ENCODE results near the gene PRKCB.
"Not testable (repeated sequence)": the region's sequence is repeated elsewhere in the genome, so short reads cannot be mapped to it uniquely, and the experiment has no call there.

Gene PRKCB

DNA sequence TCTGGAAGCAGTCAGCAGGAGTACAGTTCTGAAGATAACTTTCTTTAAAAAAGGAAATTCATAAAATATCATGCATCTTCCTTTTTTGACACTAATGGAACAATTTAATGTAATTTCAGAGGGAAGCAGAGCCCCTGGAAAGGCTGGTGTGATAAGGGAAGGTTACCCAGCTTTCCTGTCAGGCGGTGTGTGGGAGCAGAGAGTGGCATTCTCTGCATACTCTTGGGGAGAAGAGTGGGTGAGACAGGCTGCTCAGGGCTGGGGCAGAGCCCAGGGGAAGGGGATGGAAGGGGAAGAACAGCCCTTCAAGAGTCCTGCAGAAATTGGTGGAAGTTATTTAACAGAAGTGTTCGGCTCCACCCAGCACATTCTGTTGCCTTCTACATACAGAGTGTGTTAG is 84.7 kb downstream of the PRKCB start:
- H3K36me3 Mint-ChIP-seq (ENCODE audit: low read depth), result peaks cover 54% of the 10 kb centered on the region
- H3K27ac Mint-ChIP-seq, result peak overlapping the region; percentile 48
- DNase-seq, result no peak
- H3K4me3 Mint-ChIP-seq, result no peak overlapping the region
- H3K9me3 Mint-ChIP-seq, result peaks cover 10% of the 10 kb centered on the region
- no peaks in the 10 kb centered on the region for H3K27me3 Mint-ChIP-seq
- peaks cover 71% of the 10 kb centered on the region for H3K4me1 Mint-ChIP-seq (ENCODE audit: low read depth)

DNA sequence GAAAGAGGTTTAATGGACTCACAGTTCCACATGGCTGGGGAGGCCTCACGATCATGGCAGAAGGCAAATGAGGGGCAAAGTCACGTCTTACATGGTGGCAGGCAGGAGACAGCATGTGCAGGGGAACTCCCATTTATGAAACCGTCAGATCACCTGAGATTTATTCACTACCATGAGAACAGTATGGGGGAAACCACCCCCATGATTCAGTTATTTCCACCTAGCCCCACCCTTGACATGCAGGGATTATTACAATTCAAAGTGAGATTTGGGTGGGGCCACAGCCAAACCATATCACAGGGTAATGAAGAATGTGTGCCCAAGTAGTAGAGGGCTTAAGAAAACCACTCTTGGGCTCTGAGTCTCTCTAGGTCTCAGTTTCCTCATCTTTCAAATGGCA is 85.1 kb downstream of the PRKCB start:
- Mint-ChIP-seq H3K27me3 (no peaks in the 10 kb centered on the region), H3K4me3 (no peak overlapping the region), H3K36me3 (ENCODE audit: low read depth) (peaks cover 58% of the 10 kb centered on the region), H3K4me1 (ENCODE audit: low read depth) (peaks cover 74% of the 10 kb centered on the region), H3K27ac (peak overlapping the region; percentile 48), H3K9me3 (peaks cover 10% of the 10 kb centered on the region)
- DNase-seq, result no peak

DNA sequence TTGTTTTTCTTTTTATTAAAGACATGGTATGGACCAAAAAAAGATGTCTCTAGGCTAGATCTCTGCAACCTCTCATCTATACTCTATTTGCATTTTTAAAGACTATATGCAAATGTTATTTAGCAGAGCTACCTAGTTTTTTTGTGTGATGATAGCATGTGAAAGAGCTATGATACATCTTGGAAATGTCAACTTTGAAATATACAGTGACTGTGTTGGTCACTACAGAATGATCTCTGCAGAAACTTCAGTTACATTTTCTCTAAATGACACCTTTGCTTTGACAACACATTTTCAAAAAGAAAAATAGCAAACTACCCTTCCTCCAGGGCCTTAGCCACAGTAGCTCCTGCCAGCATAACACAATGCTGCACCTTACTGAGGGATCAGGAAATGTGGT is 86.6 kb downstream of the PRKCB start:
- Mint-ChIP-seq H3K36me3 (ENCODE audit: low read depth) (peaks cover 56% of the 10 kb centered on the region), H3K4me1 (ENCODE audit: low read depth) (peaks cover 70% of the 10 kb centered on the region), H3K27ac (no peak overlapping the region), H3K27me3 (no peaks in the 10 kb centered on the region), H3K4me3 (no peak overlapping the region), H3K9me3 (peaks cover 10% of the 10 kb centered on the region)
- no peak for DNase-seq

DNA sequence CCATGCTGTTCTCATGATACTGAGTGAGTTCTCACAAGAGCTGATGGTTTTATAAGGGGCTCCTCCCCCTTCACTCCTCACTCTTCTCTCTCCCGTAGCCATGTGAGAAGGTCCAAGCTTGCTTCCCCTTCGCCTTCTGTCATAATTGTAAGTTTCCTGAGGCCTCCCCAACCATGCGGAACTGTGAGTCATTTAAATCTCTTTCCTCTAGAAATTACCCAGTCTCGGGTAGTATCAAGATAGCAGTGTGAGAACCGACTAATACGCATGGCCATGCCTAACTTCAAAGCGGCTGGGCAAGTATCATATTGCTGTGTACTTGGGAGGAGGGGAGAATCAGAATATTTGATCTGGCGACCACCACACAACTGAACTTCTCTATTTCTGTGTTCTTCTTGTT is 88.3 kb downstream of the PRKCB start:
- H3K9me3 Mint-ChIP-seq, result peaks cover 10% of the 10 kb centered on the region
- H3K4me1 Mint-ChIP-seq (ENCODE audit: low read depth), result peaks cover 71% of the 10 kb centered on the region
- no peaks in the 10 kb centered on the region for H3K27me3 Mint-ChIP-seq
- peaks cover 53% of the 10 kb centered on the region for H3K36me3 Mint-ChIP-seq (ENCODE audit: low read depth)
- peak overlapping the region; percentile 57 for H3K27ac Mint-ChIP-seq
- DNase-seq, result no peak
- H3K4me3 Mint-ChIP-seq, result no peak overlapping the region

DNA sequence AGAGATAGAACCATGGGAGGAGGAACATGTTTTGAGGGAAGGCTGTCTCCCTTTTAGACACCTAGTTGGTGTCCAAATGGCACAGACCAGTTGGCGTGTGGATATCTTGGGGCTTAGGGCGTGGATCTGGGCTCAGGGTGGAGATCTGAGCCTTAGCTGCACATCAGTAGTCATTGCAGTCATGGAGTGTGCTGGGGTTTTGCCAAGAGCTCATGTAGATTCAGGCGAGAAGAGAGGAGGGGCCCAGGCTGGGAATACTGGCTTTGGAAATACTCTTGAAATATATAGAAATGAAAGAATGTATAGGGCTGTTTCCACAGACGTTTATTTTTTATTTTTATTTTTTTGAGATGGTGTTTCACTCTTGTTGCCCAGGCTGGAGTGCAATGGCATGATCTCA is 92.0 kb downstream of the PRKCB start:
- Mint-ChIP-seq H3K36me3 (ENCODE audit: low read depth) (peaks cover 41% of the 10 kb centered on the region), H3K4me1 (ENCODE audit: low read depth) (peaks cover 50% of the 10 kb centered on the region), H3K4me3 (no peak overlapping the region), H3K27ac (no peak overlapping the region), H3K9me3 (no peaks in the 10 kb centered on the region), H3K27me3 (no peaks in the 10 kb centered on the region)
- DNase-seq, result no peak

DNA sequence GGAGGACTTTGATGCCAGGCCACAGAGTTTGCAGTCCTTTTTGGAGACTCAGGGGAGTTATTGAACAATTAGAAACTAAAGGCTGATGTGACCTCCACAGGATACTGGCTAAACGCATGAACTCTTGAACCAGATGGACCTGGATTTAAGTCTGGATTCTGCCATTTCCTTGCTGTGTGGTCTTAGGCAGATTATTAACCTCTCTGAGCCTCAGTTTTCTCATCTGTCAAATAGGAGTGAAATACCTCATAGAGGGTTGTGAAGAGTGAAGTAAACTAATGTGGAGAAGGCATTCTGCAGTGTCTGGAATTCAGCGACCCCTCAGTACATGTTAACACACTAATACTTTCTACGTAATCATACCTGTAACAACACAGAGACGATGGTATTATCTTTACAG is 93.5 kb downstream of the PRKCB start:
- H3K4me1 Mint-ChIP-seq (ENCODE audit: low read depth), result peaks cover 47% of the 10 kb centered on the region
- H3K4me3 Mint-ChIP-seq, result no peak overlapping the region
- no peaks in the 10 kb centered on the region for H3K27me3 Mint-ChIP-seq
- DNase-seq, result no peak
- peaks cover 9% of the 10 kb centered on the region for H3K9me3 Mint-ChIP-seq
- H3K27ac Mint-ChIP-seq, result no peak overlapping the region
- H3K36me3 Mint-ChIP-seq (ENCODE audit: low read depth), result peaks cover 34% of the 10 kb centered on the region

DNA sequence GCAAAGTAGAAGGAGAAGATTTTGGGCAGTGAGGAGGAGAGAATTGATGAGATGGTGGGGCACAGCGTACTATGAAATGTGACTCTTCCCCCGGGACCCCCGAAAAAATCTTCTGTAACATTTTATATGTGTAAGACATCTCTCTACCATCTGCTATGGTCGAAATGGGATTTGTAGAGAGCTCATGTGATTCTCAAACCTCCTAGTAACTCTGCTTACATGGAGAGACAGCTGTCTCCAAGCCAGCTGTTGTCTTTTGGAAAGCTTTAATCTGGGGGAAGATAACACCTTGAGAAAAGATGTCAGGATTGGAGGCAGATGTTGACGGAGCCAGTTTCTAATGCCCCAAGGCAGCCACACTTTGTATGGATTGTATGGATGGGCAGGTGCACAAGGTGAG is 94.1 kb downstream of the PRKCB start:
- DNase-seq, result no peak
- peaks cover 9% of the 10 kb centered on the region for H3K9me3 Mint-ChIP-seq
- H3K27ac Mint-ChIP-seq, result peak overlapping the region; percentile 5
- peaks cover 48% of the 10 kb centered on the region for H3K4me1 Mint-ChIP-seq (ENCODE audit: low read depth)
- no peaks in the 10 kb centered on the region for H3K27me3 Mint-ChIP-seq
- H3K4me3 Mint-ChIP-seq, result no peak overlapping the region
- peaks cover 29% of the 10 kb centered on the region for H3K36me3 Mint-ChIP-seq (ENCODE audit: low read depth)

DNA sequence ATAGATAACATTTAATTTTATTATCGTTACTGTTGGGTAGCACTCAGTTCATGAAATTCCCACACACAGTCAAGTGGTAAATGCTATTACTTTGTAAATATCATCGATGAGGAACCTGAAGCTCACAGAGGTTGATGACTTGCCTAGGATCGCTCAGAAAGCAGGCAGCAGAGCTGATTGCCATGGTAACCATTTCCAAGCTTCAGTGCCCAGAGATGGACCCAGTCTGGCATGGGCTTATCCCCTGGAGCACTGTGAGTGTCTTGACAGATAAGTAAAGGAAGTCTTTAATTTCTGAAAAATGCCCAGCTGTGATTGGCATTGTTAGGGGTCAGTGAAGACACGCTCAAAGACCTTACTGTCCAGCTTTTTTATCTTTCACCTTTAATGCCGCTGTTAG is 95.0 kb downstream of the PRKCB start:
- no peak overlapping the region for H3K4me3 Mint-ChIP-seq
- H3K36me3 Mint-ChIP-seq (ENCODE audit: low read depth), result peaks cover 20% of the 10 kb centered on the region
- H3K27me3 Mint-ChIP-seq, result no peaks in the 10 kb centered on the region
- peaks cover 52% of the 10 kb centered on the region for H3K4me1 Mint-ChIP-seq (ENCODE audit: low read depth)
- peaks cover 9% of the 10 kb centered on the region for H3K9me3 Mint-ChIP-seq
- no peak overlapping the region for H3K27ac Mint-ChIP-seq
- DNase-seq, result no peak

DNA sequence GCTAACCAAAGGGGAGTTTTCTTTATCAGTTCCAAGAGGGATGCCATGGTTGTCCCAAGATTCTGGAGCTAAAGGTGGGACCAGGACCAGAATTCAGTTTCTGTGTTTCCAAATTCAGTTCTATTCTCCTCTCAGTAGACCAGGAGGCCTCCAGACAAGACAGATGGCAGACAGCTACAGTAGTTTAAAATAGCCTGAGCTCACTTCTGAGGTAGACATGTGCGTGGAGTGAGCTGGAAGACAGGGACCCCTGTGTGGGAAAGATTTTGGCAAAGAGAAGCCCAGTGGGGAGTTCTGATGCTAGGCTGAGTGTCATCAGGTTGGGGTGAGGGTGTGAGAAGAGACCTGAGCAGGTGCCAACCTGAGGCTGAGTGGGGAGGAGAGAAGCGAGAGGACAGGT is 95.4 kb downstream of the PRKCB start:
- Mint-ChIP-seq H3K4me3 (no peak overlapping the region), H3K9me3 (peaks cover 9% of the 10 kb centered on the region), H3K4me1 (ENCODE audit: low read depth) (peaks cover 55% of the 10 kb centered on the region), H3K36me3 (ENCODE audit: low read depth) (peaks cover 19% of the 10 kb centered on the region), H3K27ac (no peak overlapping the region), H3K27me3 (no peaks in the 10 kb centered on the region)
- no peak for DNase-seq

DNA sequence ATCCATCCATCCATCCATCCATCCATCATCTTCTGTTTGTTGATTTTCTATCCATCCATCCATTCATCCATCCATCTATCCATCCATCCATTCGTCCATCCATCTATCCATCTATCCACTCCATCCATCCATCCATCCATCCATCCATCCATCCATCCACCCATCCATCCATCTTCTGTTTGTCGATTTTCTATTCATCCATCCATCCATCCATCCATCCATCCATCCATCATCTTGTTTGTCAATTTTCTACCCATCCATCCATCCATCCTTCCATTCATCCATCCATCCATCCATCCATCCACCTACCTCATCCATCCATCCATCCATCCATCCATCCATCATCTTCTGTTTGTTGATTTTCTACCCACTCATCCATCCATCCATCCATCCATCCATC is 97.9 kb downstream of the PRKCB start:
- H3K27me3 Mint-ChIP-seq, H3K9me3 Mint-ChIP-seq, H3K4me3 Mint-ChIP-seq, H3K27ac Mint-ChIP-seq, DNase-seq: not testable (repeated sequence)
- Mint-ChIP-seq H3K36me3 (ENCODE audit: low read depth) (peaks cover 18% of the 10 kb centered on the region), H3K4me1 (ENCODE audit: low read depth) (peaks cover 50% of the 10 kb centered on the region)

DNA sequence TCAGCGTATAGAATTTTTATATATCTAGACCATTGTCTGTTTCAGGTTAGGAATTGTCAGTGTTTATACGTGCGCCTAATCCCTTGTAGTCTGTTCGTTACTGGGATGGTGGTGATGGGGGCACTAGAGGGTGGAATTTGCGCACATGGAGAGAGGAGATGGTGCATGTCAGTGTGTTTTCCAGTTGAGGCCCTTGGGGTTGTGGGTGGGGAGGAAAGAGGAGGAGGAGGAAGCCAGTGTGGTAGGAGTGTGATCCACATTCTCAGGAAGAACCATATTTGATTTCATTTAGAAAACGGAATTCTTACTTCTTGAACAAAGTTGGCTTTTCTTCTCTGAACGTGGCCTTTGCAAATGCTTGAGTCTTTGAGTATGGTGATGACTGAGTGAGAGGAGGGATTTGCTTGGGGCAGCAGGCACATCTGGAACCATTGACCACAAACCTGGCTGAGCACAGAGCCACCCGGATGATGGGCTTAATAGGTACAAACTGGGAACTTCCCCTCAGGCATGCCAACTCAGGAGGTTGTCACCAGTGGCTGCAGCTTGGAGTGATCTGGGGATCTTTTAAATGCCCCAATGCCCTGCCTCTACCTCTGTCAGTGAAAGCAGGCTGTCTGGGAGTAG is 98.9 kb downstream of the PRKCB start:
- Mint-ChIP-seq H3K9me3 (peaks cover 9% of the 10 kb centered on the region), H3K27me3 (no peaks in the 10 kb centered on the region), H3K4me3 (no peak overlapping the region), H3K4me1 (ENCODE audit: low read depth) (peaks cover 52% of the 10 kb centered on the region), H3K36me3 (ENCODE audit: low read depth) (peaks cover 12% of the 10 kb centered on the region), H3K27ac (no peak overlapping the region)
- DNase-seq, result no peak

DNA sequence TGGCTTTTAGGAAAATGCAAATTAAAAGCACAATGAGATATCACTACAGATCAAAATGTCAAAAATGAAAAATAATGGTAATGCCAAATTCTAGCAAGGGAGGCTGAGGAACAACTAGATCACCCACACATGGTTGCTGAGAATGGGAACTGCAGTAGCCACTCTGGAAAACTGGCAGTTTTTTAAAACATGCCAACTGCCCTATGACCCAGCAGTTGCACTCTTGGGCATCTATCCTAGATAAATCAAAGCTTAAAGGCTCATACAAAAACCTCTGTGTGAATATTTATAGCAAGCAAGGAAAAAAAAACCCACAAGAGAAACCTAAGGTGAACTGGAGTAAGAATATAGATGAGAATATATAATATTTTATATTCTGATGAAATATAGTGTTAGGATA is 104.3 kb downstream of the PRKCB start:
- Mint-ChIP-seq H3K27me3 (no peaks in the 10 kb centered on the region), H3K27ac (no peak overlapping the region), H3K36me3 (ENCODE audit: low read depth) (peaks cover 3% of the 10 kb centered on the region), H3K4me1 (ENCODE audit: low read depth) (peaks cover 55% of the 10 kb centered on the region), H3K4me3 (no peak overlapping the region), H3K9me3 (no peaks in the 10 kb centered on the region)
- DNase-seq, result no peak

DNA sequence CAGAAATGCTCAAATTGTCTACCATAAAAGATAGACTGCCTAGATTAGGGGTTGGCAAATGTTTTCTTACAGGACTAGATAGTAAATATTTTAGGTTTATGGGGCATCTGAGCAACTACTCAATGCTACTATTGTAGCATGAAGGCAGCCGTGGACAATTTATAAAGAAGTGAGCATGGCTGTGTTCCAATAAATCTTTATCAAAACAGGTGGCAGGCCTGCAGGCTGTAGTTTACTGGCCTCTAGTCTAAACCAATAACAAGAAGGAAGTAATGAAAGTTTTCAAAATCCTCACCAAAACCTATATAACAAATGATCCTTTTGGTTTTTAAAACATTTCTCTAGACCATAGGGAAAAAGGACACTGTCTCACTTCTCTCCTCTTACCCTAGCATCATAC is 105.2 kb downstream of the PRKCB start:
- no peak for DNase-seq
- H3K9me3 Mint-ChIP-seq, result no peaks in the 10 kb centered on the region
- no peak overlapping the region for H3K4me3 Mint-ChIP-seq
- H3K27ac Mint-ChIP-seq, result no peak overlapping the region
- H3K36me3 Mint-ChIP-seq (ENCODE audit: low read depth), result peaks cover 3% of the 10 kb centered on the region
- peaks cover 57% of the 10 kb centered on the region for H3K4me1 Mint-ChIP-seq (ENCODE audit: low read depth)
- H3K27me3 Mint-ChIP-seq, result no peaks in the 10 kb centered on the region

DNA sequence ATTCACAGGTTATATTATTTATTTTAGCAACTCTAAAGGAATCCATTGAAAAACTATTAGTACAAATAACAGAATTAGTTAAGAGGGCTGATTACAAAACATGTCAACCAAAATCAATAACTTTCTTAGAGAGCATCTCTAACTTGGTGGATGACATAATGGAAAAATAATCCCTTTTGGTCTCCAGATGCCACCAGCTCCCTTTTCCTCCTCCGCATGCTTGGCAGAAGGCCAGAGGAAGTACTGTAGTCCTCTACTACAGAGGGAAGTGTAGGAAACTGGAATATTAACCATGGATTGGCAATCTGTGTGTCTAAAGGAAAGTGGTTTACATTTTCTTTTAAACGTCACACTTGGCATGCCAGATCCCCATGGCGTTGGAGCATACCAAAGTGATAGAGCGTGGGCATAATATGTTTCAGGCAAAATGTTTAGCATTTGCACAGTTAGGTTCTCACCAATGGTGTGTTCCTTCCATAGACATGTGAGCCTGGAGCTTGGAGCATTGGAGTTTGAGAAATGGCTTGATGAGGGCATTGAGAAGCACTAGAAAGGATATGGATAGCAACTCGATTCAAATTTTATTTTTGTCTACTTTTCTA is 106.3 kb downstream of the PRKCB start:
- Mint-ChIP-seq H3K4me1 (ENCODE audit: low read depth) (peaks cover 61% of the 10 kb centered on the region), H3K27ac (no peak overlapping the region), H3K27me3 (no peaks in the 10 kb centered on the region), H3K36me3 (ENCODE audit: low read depth) (no peaks in the 10 kb centered on the region), H3K4me3 (no peak overlapping the region), H3K9me3 (no peaks in the 10 kb centered on the region)
- no peak for DNase-seq

DNA sequence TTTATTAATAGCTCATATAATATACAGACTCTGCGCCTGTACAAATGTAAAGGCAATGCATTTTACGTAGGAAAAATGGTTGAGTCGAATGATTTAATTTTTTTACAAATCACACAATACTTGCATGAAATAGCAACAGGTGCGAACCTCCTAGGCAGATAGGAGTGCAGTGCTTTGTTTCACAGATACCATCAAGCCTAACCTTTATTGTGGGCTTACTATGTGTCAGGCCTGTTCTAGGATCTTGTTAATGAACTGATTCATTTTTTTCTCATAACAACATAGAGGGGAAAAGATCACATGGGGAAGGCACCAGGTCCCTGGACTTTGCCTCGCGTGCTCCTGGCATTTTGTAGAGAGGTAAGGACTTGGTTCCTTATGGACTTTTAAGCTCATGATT is 107.8 kb downstream of the PRKCB start:
- H3K9me3 Mint-ChIP-seq, result no peaks in the 10 kb centered on the region
- DNase-seq, result no peak
- H3K27me3 Mint-ChIP-seq, result no peaks in the 10 kb centered on the region
- no peak overlapping the region for H3K4me3 Mint-ChIP-seq
- H3K27ac Mint-ChIP-seq, result peak overlapping the region; percentile 78
- peaks cover 72% of the 10 kb centered on the region for H3K4me1 Mint-ChIP-seq (ENCODE audit: low read depth)
- H3K36me3 Mint-ChIP-seq (ENCODE audit: low read depth), result no peaks in the 10 kb centered on the region

DNA sequence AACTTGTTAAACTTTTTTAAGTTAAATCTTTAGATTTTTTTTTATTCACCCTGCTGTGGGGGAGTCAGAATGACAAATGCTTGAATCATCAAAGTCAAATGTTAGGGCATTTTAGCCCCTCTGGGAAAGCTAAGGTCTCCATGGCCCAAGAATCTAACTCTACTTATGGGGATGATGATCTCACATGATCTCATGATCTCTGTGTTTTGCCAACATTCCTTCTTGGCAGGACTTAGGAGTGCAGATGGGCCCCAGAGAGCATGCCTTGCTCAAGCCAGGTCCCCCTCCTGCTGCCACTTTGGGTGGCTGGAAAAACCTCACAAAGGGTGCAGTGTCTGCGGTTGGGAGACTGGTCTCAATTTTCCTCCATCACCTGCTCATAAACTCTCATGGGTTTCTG is 108.6 kb downstream of the PRKCB start:
- H3K27ac Mint-ChIP-seq, result peak overlapping the region; percentile 55
- H3K4me3 Mint-ChIP-seq, result no peak overlapping the region
- H3K36me3 Mint-ChIP-seq (ENCODE audit: low read depth), result no peaks in the 10 kb centered on the region
- H3K9me3 Mint-ChIP-seq, result no peaks in the 10 kb centered on the region
- no peak for DNase-seq
- H3K4me1 Mint-ChIP-seq (ENCODE audit: low read depth), result peaks cover 78% of the 10 kb centered on the region
- H3K27me3 Mint-ChIP-seq, result no peaks in the 10 kb centered on the region
